Body of pancreas (tissue), 4 donors: ENCODE data around the gene ECD. TPM values are rescaled to one million over a fixed set of nuclear protein-coding genes. Genes with fewer than 3 reads are reported as not detected.

ENCODE experiments used
- ATAC-seq: fragments of 150-250 bp; one replicate; pipeline ENCODE4 v1.9.1; 2016
- DNase-seq, 4 donors: peaks; one replicate each; pipeline ENCODE4 v3.0.0-alpha.2; 2019
- H3K27ac ChIP-seq, 4 donors: fragments of 200-600 bp; sonication (generic); 1 replicate in 3 of 4; 2 replicates in 1 of 4; pipeline versions ENCODE4 v1.5.1 to v1.6.1; 2016 to 2019; ENCODE audit warnings: mild to moderate bottlenecking in 1 of 4, mixed read lengths in 1 of 4, moderate library complexity in 1 of 4
- H3K27me3 ChIP-seq, 2 donors: fragments of 200-600 bp; sonication (generic); one replicate each; pipeline ENCODE4 v1.6.0; 2016; ENCODE audit warnings: mild to moderate bottlenecking in 1 of 2
- H3K36me3 ChIP-seq, 2 donors: fragments of 200-600 bp; sonication (generic); replicated peaks in 1 of 2; 2 replicates each; pipeline ENCODE4 v1.5.1; 2016; ENCODE audit warnings: low read depth in 2 of 2; ENCODE audit not compliant: insufficient read depth in 1 of 2
- H3K4me1 ChIP-seq: fragments of 200-600 bp; sonication (generic); one replicate; pipeline ENCODE4 v1.6.0; 2016
- H3K4me3 ChIP-seq, 2 donors: fragments of 200-600 bp; sonication (generic); 1 replicate in 1 of 2; 2 replicates in 1 of 2; pipeline ENCODE4 v1.5.1; 2016 to 2019
- H3K9me3 ChIP-seq, 3 donors: fragments of 200-600 bp; sonication (generic); 1 replicate in 2 of 3; 2 replicates in 1 of 3; pipeline ENCODE4 v1.5.1; 2016
- POLR2A ChIP-seq, 3 donors: fragments of 450-650 bp; IDR thresholded peaks; one replicate each; pipeline ENCODE4 v1.6.1; 2016; ENCODE audit warnings: antibody characterized with exemption in 3 of 3, mild to moderate bottlenecking in 2 of 3
- WGBS, 2 donors: methylation state at CpG; one replicate each; pipeline ENCODE4 v1.1.5; 2017; 5-methylcytosine and 5-hydroxymethylcytosine counted together
- intact Hi-C: fragments of 100-400 bp; cut with DNase I; formaldehyde crosslinking; loops from one replicate; pipeline ENCODE4 v1.15.1; 2023
- total RNA-seq, 2 donors: library from RNA; depleted of rRNA; stranded (reverse); fragments of >200 nt; gene quantifications; one replicate each; pipeline ENCODE4 v1.1.0, GENCODE V29; 2016
- TF ChIP-seq, protein P1 (sequence below), 7 experiments: fragments of 450-650 bp in 4 of 7; fragments of 200-600 bp in 3 of 7; sonication (generic) in 3 of 7; IDR thresholded peaks; one replicate each; pipeline ENCODE4 v1.5.1; 2016 to 2019; ENCODE audit warnings: antibody characterized with exemption in 7 of 7

The ECD gene
- total RNA-seq, 2 donors from 2014 or later = 14.8 to 19.8 TPM

GRCh38 chr10:73209705-73210104 is 41.9 kb upstream of the ECD start:
- Histone ChIP-seq H3K36me3 (peaks cover 0 to 4% of the 10 kb centered on the region in 2 donors), H3K27ac (no peak overlapping the region), H3K9me3 (no peaks in the 10 kb centered on the region), H3K4me1 (peaks cover 3% of the 10 kb centered on the region), H3K4me3 (no peak overlapping the region), H3K27me3 (no peaks in the 10 kb centered on the region)
- no peak for DNase-seq
- TF ChIP-seq, protein P1, sequence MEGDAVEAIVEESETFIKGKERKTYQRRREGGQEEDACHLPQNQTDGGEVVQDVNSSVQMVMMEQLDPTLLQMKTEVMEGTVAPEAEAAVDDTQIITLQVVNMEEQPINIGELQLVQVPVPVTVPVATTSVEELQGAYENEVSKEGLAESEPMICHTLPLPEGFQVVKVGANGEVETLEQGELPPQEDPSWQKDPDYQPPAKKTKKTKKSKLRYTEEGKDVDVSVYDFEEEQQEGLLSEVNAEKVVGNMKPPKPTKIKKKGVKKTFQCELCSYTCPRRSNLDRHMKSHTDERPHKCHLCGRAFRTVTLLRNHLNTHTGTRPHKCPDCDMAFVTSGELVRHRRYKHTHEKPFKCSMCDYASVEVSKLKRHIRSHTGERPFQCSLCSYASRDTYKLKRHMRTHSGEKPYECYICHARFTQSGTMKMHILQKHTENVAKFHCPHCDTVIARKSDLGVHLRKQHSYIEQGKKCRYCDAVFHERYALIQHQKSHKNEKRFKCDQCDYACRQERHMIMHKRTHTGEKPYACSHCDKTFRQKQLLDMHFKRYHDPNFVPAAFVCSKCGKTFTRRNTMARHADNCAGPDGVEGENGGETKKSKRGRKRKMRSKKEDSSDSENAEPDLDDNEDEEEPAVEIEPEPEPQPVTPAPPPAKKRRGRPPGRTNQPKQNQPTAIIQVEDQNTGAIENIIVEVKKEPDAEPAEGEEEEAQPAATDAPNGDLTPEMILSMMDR (IDR thresholded peaks at IDR 0.05) = no peak
- TF ChIP-seq POLR2A (IDR thresholded peaks at IDR 0.05) = no peak
- intact Hi-C loops = no loop called here
- WGBS, 2 donors = 57 to 64% methylated on average over 1 of the region's 1 CpG
- ATAC-seq = no peak

- H3K9me3 ChIP-seq = no peaks in the 10 kb centered on the region
- WGBS, 2 donors = 80 to 95% methylated on average over 2 of the region's 2 CpGs
- H3K4me1 ChIP-seq = peaks cover 3% of the 10 kb centered on the region
- no peak overlapping the region for H3K27ac ChIP-seq
- peaks cover 0 to 4% of the 10 kb centered on the region in 2 donors for H3K36me3 ChIP-seq
- TF ChIP-seq, protein P1 (IDR thresholded peaks at IDR 0.05) = no peak
- no peak for TF ChIP-seq POLR2A (IDR thresholded peaks at IDR 0.05)
- intact Hi-C loops = no loop called here
- ATAC-seq (no peak), DNase-seq (no peak)
- no peak overlapping the region for H3K4me3 ChIP-seq
- H3K27me3 ChIP-seq = no peaks in the 10 kb centered on the region
Observed at GRCh38 chr10:73207883-73208282, 40.1 kb upstream of the ECD start.

GRCh38 chr10:73206385-73206784 is 38.6 kb upstream of the ECD start:
- no peak for DNase-seq
- TF ChIP-seq, protein P1 (IDR thresholded peaks at IDR 0.05) = no peak
- no peak for TF ChIP-seq POLR2A (IDR thresholded peaks at IDR 0.05)
- H3K27ac ChIP-seq = no peak overlapping the region
- ATAC-seq = no peak
- H3K27me3 ChIP-seq = no peaks in the 10 kb centered on the region
- WGBS, 2 donors = 97 to 98% methylated on average over 5 of the region's 5 CpGs
- H3K36me3 ChIP-seq = peaks cover 0 to 4% of the 10 kb centered on the region in 2 donors
- intact Hi-C loops = no loop called here
- peaks cover 3% of the 10 kb centered on the region for H3K4me1 ChIP-seq
- no peak overlapping the region for H3K4me3 ChIP-seq
- no peaks in the 10 kb centered on the region for H3K9me3 ChIP-seq

DNA sequence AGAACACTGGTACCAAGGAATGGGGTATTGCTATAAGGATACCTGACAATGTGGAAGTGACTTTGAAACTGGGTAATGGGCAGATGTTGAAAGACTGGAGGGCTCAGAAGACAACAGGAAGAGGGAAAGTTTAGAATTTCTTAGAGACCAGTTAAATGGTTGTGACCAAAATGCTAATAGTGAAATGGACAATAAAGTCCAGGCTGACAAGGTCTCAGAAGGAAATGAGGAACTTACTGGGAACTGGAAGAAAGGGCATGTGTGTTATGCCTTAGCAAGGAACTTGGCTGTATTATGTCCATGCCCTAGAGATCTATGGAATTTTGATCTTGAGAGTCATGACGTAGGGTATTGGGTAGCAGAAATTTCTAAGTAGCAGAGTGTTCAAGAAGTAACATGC is 38.1 kb upstream of the ECD start:
- Histone ChIP-seq H3K4me3 (no peak overlapping the region), H3K27ac (no peak overlapping the region), H3K9me3 (no peaks in the 10 kb centered on the region), H3K27me3 (no peaks in the 10 kb centered on the region), H3K36me3 (peaks cover 0 to 4% of the 10 kb centered on the region in 2 donors), H3K4me1 (no peaks in the 10 kb centered on the region)
- WGBS, 2 donors = 85 to 96% methylated on average over 1 of the region's 1 CpG
- no peak for TF ChIP-seq POLR2A (IDR thresholded peaks at IDR 0.05)
- TF ChIP-seq, protein P1 (IDR thresholded peaks at IDR 0.05) = no peak
- DNase-seq (no peak), ATAC-seq (no peak)
- intact Hi-C loops = no loop called here

GRCh38 chr10:73205081-73205480 is 37.3 kb upstream of the ECD start:
- Histone ChIP-seq H3K9me3 (no peaks in the 10 kb centered on the region), H3K4me3 (no peak overlapping the region), H3K27me3 (no peaks in the 10 kb centered on the region), H3K36me3 (peaks cover 0 to 3% of the 10 kb centered on the region in 2 donors), H3K27ac (no peak overlapping the region), H3K4me1 (no peaks in the 10 kb centered on the region)
- WGBS, 2 donors = 90% methylated on average over 3 of the region's 3 CpGs
- TF ChIP-seq POLR2A (IDR thresholded peaks at IDR 0.05) = no peak
- TF ChIP-seq, protein P1 (IDR thresholded peaks at IDR 0.05) = no peak
- intact Hi-C loops = no loop called here
- ATAC-seq (no peak), DNase-seq (no peak)
